Erythroblast (primary cell): Measurements from ENCODE around the gene FMOD.

ENCODE experiments used
- DNase-seq, 2 experiments: peaks; one replicate each; lab custom pipeline; 2025; lab: John Stamatoyannopoulos, UW
- GATA1 ChIP-seq: IDR thresholded peaks from 2 replicates; pipeline ENCODE4 v1.6.1; 2011; ENCODE audit warnings: low read depth, mild to moderate bottlenecking, control low read depth, low read length, moderate library complexity
- POLR2A ChIP-seq: IDR thresholded peaks from 2 replicates; pipeline ENCODE4 v1.6.1; 2011; ENCODE audit warnings: mild to moderate bottlenecking, low read length

FMOD gene

DNA sequence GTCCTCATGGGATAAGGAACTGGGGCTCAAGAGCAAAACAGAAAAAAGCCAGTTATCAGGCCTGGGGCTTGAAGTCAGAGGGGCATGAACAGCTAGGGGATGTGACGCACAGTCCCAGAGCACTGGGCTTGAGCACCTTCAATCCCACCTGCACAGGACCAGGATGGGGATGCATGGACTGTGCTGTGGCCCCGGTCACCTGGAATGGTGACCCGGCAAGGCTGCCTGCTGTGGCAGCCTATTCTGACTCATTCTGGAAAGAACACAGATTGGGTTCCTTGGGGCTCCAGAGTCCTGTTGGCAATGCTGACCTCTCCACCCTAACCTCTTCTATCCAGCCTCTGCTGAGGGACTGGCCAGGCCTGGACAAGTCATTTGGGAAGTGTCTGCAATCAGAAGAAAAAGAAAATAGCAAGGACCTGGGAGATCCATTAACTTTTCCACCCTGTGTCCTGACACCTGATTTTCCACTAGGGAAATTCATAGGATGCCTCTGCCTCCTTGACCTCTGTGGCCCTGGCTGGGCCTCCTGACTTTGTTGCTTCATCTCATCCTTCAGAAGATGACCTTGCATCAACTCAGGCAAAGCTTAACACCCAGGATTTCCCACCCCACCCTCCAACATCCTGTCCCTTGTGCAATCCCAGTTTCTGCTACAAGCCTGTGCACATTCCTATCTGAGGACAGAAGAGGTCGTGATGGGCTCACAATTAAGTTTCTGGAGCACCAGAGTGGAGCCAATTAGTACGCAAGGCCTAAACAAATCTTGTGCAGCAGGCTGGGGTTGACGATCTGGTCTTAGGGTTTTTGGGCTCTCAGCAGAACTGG lies 17.9 kb upstream of the FMOD start:
- no peak for DNase-seq

DNA sequence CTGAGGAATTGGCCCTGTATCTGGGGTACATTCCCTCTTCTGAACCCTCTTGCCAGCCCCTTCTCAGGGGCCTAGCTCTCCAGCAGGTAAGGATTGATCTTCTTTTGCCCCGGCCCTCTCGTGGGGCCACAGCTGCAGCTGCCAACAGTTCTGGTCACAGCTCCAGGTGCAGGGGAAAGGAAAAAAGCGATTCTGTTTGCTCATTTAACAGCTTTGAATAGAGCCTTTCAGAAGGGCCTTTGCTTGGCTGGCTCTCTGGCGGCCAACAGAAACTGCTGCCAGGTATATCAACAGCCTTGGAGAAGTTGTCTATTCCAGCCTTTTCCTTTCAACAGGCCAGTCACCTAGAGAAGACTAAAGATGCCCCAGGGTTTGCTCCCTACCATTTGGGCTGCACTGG lies 16.1 kb upstream of the FMOD start:
- TF ChIP-seq GATA1, result no peak
- TF ChIP-seq POLR2A, result no peak
- DNase-seq, result no peak

More for the DNA sequence above, 17.9 kb upstream of the FMOD start:
- TF ChIP-seq GATA1, result no peak
- no peak for TF ChIP-seq POLR2A

DNA sequence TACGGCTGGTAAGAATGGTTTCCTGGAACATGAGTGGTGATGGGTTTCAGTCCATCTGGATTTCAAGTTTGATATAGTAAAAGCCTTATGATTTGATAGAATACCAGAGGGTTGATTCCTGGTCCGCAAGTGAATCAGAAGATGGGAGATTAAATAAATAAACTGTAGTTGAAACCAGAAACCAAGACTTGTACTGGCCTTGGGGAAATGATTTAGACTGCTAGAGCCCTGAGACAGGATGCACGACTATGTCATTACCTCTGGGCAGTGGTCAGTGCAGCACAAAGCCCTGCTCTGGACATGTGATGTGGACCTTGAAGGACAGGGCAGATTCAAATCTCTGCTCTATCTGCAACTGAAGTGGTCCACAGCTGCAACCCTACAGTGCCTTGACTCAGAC lies 15.6 kb upstream of the FMOD start:
- DNase-seq, result no peak
- TF ChIP-seq GATA1 (no peak), POLR2A (no peak)

DNA sequence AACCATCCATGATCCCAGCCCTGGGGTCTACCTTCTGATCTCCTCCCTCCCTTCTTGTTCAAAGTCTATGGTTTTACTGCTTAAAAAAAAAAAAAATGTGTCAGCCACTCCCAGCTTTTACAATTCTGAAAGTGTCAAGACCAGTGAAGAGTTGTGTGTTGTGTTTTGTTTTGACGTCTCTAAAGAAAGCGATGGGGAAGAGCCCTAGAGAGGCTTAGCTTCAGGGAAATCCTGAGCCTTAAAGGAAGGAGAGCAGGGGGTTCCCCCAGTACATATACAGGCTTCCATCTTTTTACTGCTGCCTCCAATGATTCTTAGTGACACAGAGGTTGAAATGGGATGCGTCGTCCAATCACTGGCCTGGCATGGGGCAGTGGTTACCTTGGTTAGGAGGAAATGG lies 13.9 kb upstream of the FMOD start:
- TF ChIP-seq POLR2A (no peak), GATA1 (no peak)
- no peak for DNase-seq

DNA sequence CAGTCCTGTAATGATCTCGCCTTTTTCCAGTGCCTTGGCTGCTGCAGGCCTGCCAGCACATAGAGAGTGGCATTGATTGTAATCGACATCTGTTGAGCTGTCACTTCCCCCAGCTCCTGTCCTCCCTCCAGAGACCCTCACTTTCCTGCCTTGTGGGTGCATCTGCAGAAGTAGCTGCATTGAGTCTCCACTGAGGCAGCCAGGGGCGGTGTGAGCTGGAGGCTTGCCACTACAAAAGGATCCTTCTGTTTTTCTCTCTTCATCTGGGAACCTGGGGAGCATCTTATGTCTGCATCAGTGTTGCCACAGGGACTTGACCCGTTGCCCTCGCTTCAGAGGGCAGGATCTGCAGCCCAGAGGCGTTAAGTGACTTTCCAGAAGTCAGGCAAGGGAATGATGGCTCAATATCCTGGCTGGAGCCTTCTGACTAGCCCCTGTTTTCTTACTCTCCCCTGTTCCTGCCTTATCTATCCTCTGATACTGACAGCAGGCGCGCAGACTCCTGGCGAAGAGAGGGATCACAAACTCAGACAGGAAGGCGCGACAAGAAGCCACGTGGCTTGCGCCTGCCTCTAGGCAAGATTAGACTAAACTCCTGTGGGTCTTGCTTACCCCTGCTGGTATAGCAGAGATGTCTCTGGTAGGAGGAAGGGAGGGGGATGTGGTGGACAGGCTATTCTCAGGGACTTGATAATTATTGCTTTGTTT lies 13.3 kb upstream of the FMOD start:
- TF ChIP-seq GATA1 (no peak), POLR2A (no peak)
- no peak for DNase-seq

DNA sequence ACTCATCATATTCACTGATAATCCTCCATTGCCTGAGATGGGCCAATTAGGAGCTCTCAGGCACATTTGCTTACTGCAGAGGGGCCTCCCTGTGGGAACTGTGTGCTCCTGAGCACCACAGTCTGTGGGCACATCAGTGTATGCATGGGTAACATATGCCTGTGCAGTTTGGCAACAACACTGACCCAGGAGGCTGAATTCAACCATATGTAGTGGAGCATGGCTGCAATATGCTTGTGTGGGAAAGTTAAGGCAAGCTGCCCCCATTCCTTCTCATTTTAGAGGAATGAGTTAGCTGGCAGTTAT lies 11.8 kb upstream of the FMOD start:
- TF ChIP-seq POLR2A (no peak), GATA1 (no peak)
- DNase-seq, result no peak

DNA sequence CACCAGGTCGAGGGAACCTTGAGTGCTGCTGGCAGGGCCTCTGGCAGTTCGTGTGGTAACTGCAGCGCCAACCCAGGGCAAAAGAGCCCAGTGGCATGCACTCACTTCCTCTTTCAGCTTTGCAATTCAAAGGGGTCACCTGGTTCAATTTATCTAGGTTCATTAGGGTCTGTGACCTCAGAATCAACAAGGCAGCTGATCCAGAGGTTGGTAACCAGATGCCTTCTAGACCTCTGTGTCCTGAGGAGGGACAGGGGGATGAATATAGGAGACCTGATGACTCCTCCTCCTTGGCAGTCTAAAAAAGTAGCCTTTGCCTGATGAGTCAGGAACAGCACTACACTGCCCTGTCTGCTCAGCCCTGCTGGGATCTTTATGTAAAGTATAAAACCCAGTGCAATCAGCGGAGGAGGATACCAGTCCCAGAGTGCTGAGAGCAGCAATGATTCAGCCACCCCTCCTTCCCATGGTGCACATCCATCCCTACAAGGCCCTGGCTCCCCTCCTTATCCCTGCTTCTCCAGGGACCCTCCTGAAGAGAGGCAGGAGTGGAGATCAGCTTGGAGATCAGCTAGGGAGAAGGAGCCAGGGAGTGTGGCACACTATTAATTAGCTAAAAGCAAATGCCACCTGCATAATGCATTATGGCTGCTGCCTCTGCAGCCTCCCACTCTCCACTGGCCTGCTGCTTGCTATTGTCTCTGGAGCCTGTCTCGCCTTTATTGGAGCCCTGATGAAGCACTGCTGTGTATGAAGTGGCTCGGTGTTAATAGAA lies 11.2 kb upstream of the FMOD start:
- DNase-seq, result no peak
- TF ChIP-seq GATA1 (no peak), POLR2A (no peak)

DNA sequence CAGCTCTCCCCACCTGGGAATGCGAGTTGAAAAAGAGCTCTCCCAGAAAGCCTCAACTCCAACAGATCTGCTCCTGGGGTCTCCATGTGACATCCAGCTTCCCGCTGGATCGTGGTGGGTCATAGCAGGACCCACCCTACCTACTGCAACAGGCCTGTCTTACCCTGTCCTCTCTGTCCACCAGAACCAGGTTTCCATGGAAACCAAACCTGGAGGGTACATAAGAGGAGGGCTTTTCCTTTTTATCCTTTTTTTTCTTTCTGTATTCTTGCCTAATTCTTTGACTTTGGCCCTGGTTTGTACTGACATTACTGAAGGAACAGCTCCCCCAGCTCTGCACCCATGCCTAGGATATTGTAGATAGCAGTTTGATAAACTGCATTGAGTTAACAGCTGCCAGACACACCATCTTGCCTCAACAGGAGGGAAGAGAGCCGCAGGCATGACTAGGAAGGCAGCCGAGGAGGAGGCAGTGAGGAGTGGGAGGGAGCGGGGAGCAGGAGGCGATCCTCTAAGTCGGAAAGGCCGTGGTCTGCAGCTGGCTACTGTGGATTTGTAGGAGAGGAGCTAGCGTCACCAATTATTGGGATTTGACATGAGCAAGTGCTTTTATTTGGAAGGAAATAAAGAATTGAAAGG lies 9.7 kb upstream of the FMOD start:
- DNase-seq, result no peak
- TF ChIP-seq POLR2A (no peak), GATA1 (no peak)

DNA sequence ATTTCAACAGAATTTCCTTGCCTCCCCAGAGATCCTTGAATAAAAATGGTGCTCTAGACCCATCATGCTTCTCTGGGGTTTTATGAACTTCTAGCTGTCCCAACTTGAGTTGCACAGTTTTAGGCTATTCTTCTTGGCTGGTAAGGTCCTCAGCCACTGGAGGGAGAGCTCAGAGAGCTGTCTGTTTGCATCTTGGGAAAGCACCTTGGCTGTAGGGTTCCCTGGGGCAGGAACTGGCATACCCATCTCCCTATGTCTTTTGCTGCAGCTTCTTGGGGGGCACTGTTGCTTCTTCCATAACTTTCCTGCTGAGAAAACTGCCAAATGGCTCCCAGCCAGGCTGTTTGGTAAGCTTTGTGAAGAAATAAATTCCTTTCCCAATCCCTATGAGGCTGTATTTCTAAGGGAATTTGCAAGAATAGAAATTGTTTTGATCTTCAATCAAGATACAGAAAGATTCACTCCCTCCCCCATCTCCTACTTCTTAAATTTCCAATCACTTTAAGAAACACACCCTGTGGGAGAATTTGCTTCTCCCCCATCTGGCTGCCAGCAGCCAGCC lies 8.2 kb upstream of the FMOD start:
- DNase-seq, result no peak
- no peak for TF ChIP-seq POLR2A
- no peak for TF ChIP-seq GATA1

DNA sequence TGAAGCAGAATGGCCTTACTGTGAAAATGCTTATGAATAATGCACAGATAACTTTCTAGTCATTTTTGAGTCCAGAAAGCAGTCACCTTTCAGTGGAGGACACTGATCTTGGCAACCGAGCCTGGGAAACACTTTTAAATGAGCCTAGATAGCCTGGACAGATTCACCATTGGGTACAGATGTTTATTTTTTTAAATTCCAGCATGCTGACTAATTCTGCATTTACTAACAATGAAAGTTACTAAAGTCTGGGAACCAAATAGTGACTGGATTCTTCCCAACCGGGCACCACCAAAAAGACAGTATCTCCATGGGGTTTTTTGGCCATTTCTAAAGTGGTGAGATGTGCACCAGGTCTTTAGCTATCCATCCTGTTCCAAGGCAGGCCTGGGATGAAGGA lies 3.3 kb upstream of the FMOD start:
- TF ChIP-seq POLR2A, result no peak
- no peak for TF ChIP-seq GATA1
- DNase-seq, result no peak

DNA sequence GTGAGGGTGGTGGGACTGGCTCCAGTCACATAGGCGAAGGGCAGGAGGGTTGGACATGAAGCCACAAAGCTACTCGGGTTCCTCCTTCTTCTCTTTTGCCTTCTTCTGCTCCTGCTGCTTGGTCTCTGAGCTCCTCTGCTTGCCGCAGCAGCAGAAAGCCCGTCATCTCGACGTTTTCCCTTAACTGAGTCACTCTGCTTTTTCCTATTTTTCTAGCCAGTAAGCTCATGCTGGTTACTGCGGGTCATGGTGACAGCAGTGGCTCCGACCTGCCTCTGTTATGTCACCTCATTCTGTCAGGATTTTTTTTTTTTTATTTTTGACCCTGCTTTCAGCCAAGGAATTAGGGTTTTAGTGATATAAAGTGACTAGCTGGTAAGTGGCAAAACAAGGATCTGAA lies 2.6 kb upstream of the FMOD start:
- no peak for DNase-seq
- TF ChIP-seq GATA1 (no peak), POLR2A (no peak)

DNA sequence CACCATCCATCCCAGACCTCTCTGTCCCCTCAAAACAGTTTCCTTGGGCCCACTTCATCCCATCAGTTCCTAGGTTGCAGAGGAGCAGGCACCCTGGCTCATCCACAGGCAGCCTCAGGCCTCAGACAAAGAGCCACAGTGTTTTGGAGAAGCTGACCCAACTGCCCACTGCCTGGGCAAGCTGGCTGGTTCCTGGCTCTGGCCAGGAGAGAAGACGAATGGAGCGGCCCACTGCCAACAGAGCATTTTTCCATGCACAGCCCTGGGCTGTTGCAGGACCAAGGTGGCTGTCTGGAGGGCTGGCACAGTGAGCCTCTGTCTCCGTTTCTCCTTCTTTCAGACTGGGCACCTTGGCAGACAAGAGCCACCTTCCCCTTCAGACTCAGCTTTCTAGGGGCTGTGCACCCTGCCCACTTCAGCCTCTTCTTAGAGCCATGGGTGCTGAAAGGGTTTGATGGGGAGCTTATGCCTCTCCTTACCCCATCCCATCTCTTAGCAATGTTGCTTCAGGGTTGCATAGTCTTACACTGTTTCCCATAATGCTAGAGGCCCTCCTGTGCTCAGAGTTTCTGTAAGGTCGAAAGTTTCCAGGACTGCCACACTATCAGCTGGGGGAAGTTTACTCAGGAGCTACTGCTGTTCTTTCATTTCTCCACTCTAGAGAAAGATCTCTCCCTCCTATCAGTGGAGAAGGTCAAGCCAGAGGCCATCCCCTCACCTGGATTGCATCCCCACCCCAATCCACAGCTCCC lies 973 bp downstream of the FMOD start:
- no peak for DNase-seq
- no peak for TF ChIP-seq POLR2A
- TF ChIP-seq GATA1, result no peak

DNA sequence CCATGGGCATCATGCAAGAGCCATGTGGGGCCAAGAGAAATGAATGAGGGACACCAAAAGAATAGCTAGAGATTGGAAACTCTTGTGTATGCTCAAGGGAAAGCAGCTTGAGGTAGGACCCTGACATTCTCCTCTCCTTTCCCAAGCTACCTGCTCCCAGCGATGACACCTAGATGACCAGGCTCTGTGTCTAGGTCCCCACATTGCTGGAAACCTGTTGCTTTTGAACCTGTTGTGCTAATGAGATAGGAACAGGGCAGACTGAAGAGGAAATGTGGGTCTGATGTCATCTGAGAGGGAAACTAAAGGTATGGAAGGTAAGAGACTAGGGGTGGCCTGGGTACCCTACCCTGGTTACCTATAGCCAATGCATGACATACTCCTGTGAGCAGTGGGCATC lies 1.8 kb downstream of the FMOD start:
- no peak for DNase-seq
- no peak for TF ChIP-seq POLR2A
- no peak for TF ChIP-seq GATA1
